T-helper 1 cell (primary cell): ENCODE results near the gene BPIFA3.

ENCODE experiments used
- DNase-seq, 5 donors: peaks; one replicate each; pipeline ENCODE4 v3.0.0-alpha.2; 2012 to 2020

The BPIFA3 gene

GRCh38 chr20:33263784-33264183 lies 46.6 kb downstream of the BPIFA3 start:
- DNase-seq = no peak

GRCh38 chr20:33267701-33268100 lies 50.5 kb downstream of the BPIFA3 start:
- no peak for DNase-seq

GRCh38 chr20:33272155-33272873 lies 55.2 kb downstream of the BPIFA3 start:
- DNase-seq = no peak

- no peak for DNase-seq
Measured at GRCh38 chr20:33273117-33273851, 56.1 kb downstream of the BPIFA3 start.

GRCh38 chr20:33275215-33275614 lies 58.1 kb downstream of the BPIFA3 start:
- no peak for DNase-seq

- DNase-seq = no peak
Measured at GRCh38 chr20:33275871-33276270, 58.7 kb downstream of the BPIFA3 start.

GRCh38 chr20:33276303-33277113 lies 59.4 kb downstream of the BPIFA3 start:
- DNase-seq = no peak
